ENCODE data around the gene PARVB.

PARVB gene

GRCh38 chr22:44196731-44197131, 172.6 kb downstream of the PARVB start:
- peaks cover 19% of the 10 kb centered on the region for H3K36me3 Mint-ChIP-seq (ENCODE audit: insufficient read depth)

DNA sequence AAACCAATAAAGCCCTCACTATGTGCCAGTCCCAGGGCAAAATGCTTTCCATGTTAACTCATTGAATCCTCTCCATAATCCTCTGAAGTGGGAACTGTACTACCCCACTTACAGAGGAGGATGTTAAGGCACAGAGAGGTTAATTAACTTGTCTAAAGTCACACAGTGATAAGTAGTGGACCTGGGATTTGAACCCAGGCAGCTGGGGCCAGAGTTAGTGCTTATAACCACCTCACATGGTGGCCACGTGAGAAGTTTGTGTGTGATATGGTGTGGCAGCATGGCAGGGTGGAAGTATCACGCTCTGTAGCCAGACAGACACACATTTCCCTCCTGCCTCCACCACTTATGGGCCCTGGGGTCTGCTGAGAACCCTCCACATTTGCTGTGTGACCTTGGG, 173.2 kb downstream of the PARVB start:
- DNase-seq (no peak), ATAC-seq (replicated peaks) (no peak)
- peaks cover 23% of the 10 kb centered on the region for H3K36me3 Mint-ChIP-seq (ENCODE audit: insufficient read depth)
- H3K4me1 Mint-ChIP-seq (ENCODE audit: low read depth in 2 of 2), result peaks cover 39 to 44% of the 10 kb centered on the region in 2 donors
- H3K27ac Mint-ChIP-seq, result no peak overlapping the region
- H3K4me3 Mint-ChIP-seq, result no peak overlapping the region
- H3K27me3 Mint-ChIP-seq, result no peaks in the 10 kb centered on the region
- no peaks in the 10 kb centered on the region for H3K9me3 Mint-ChIP-seq

More at GRCh38 chr22:44196731-44197131, 172.6 kb downstream of the PARVB start:
- Mint-ChIP-seq H3K9me3 (no peaks in the 10 kb centered on the region), H3K4me1 (ENCODE audit: low read depth in 2 of 2) (peaks cover 39 to 44% of the 10 kb centered on the region in 2 donors), H3K4me3 (no peak overlapping the region), H3K27ac (no peak overlapping the region), H3K27me3 (no peaks in the 10 kb centered on the region)
- DNase-seq (no peak), ATAC-seq (replicated peaks) (no peak)

DNA sequence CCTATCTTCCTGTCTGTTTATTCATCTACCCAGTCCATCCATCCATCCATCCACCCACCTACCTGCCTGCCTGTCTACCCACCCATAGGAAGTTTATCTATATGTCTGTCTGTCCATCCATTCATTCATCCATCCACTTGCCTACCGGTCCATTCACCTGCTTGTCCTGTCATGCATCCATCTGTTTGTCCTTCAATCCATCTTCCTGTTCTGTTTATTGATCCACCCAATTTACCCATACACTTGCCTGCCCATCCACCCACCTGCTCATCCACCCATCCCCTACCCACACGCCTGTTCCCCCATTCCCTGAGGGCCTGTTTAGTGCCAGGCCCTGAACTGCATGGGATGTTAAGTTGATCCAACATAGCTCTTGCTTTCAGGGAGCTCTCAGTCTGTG, 175.1 kb downstream of the PARVB start:
- DNase-seq (no peak), ATAC-seq (replicated peaks) (no peak)
- no peaks in the 10 kb centered on the region for H3K27me3 Mint-ChIP-seq
- H3K4me1 Mint-ChIP-seq (ENCODE audit: low read depth in 2 of 2), result peaks cover 26 to 33% of the 10 kb centered on the region in 2 donors
- H3K36me3 Mint-ChIP-seq (ENCODE audit: insufficient read depth), result peaks cover 32% of the 10 kb centered on the region
- H3K27ac Mint-ChIP-seq, result peak overlapping the region; percentile 82
- no peaks in the 10 kb centered on the region for H3K9me3 Mint-ChIP-seq
- no peak overlapping the region for H3K4me3 Mint-ChIP-seq

DNA sequence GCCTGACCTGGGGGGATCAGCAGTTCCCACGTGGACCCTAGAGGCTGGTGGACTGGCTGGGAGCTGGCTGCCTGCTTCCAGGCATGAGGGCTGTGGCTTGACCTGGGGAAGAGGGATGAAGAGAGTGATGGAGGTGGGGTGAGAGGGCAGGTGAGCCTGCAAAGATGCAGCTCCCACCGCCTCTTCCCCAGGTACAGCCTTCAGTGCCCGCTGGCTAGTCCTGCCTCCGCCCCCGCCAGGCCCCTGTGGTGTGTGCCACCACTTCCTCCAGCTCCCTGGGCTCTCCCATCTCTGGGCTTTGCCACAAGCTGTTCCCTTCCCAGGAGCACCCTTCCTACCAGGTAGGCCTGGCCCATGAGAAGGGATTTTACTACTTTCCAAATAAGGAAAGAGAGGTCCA, 175.8 kb downstream of the PARVB start:
- no peak for DNase-seq
- Mint-ChIP-seq H3K9me3 (no peaks in the 10 kb centered on the region), H3K36me3 (ENCODE audit: insufficient read depth) (peaks cover 34% of the 10 kb centered on the region), H3K27me3 (no peaks in the 10 kb centered on the region), H3K4me1 (ENCODE audit: low read depth in 2 of 2) (peaks cover 19 to 26% of the 10 kb centered on the region in 2 donors), H3K4me3 (no peak overlapping the region), H3K27ac (peak overlapping the region; percentile 82 to 91)
- no peak for ATAC-seq (replicated peaks)

GRCh38 chr22:44200451-44200850, 176.3 kb downstream of the PARVB start:
- ATAC-seq (replicated peaks), result no peak
- H3K27me3 Mint-ChIP-seq, result no peaks in the 10 kb centered on the region
- no peaks in the 10 kb centered on the region for H3K9me3 Mint-ChIP-seq
- no peak for DNase-seq
- peaks cover 32% of the 10 kb centered on the region for H3K36me3 Mint-ChIP-seq (ENCODE audit: insufficient read depth)
- no peak overlapping the region for H3K4me3 Mint-ChIP-seq
- H3K4me1 Mint-ChIP-seq (ENCODE audit: low read depth in 2 of 2), result peaks cover 20 to 22% of the 10 kb centered on the region in 2 donors
- peak overlapping the region; percentile 82 to 91 for H3K27ac Mint-ChIP-seq

DNA sequence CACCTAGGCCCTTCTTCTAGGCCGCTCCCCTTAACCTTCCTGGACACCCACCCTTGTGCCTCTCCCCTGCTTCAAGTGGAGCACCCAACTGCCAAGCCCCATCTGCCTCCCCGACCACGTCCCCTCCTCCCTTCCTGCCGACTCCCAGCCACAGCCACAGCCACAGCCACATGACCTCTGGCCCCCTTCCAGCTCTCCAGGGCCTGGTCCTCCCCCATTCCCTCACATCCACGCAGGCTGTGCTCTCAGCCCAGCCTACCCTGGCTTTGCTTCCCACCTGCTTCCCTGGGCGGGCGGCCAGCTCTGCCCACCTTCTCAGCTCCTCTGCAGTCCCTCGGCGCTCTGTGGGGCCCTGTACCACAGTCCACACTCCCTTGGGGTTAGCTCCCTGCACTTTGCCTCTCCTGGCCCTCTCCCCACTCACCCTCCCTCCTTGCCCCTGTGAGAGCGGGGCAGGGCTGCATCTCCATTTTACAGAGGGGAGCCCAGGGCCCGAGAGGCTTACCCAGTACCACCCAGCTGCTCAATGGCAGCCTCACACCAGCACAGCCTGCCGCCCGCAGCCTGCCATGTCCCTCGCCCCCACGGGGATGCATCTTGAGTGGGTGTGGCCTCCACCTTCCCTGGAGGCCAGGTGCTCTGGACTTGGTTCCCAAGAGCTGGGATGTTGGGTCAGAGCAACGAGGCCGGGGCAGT, 176.9 kb downstream of the PARVB start:
- no peaks in the 10 kb centered on the region for H3K27me3 Mint-ChIP-seq
- H3K4me1 Mint-ChIP-seq (ENCODE audit: low read depth in 2 of 2), result peaks cover 21 to 22% of the 10 kb centered on the region in 2 donors
- H3K27ac Mint-ChIP-seq, result peak overlapping the region; percentile 82 to 91
- H3K36me3 Mint-ChIP-seq (ENCODE audit: insufficient read depth), result peaks cover 26% of the 10 kb centered on the region
- DNase-seq, result no peak
- no peak for ATAC-seq (replicated peaks)
- no peaks in the 10 kb centered on the region for H3K9me3 Mint-ChIP-seq
- peak overlapping the region in 1 of 2 donors; percentile 34 for H3K4me3 Mint-ChIP-seq

GRCh38 chr22:44201665-44202064, 177.6 kb downstream of the PARVB start:
- peaks cover 22% of the 10 kb centered on the region for H3K36me3 Mint-ChIP-seq (ENCODE audit: insufficient read depth)
- no peak overlapping the region for H3K4me3 Mint-ChIP-seq
- no peaks in the 10 kb centered on the region for H3K27me3 Mint-ChIP-seq
- no peak for ATAC-seq (replicated peaks)
- H3K4me1 Mint-ChIP-seq (ENCODE audit: low read depth in 2 of 2), result peaks cover 21 to 22% of the 10 kb centered on the region in 2 donors
- no peak for DNase-seq
- H3K27ac Mint-ChIP-seq, result peak overlapping the region; percentile 44 to 82
- no peaks in the 10 kb centered on the region for H3K9me3 Mint-ChIP-seq

DNA sequence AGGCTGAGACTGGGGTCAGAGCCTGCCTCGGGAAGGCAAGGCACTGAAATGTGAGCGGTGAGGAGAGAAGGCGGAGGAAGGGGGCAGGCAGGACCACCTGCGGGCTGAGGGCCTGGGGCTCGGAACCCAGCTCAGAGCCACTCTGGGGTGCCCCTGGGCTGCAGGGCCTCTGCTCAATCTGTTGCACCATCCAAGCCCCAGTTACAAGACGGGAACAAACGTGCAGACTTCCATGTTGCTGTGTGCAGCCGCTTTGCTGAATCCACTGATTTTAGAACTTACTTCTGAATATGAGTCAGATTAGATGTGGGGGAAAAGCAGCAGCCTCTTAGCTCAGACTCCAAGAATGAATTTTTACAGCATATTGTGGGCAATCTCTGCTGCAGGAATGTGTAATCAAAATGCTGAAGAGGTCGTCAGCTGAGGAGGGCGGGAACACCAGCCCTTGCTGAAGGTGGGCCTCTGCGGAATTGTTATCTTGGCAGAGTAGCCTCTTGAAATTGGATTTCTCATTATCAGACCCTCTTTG, 178.2 kb downstream of the PARVB start:
- H3K36me3 Mint-ChIP-seq (ENCODE audit: insufficient read depth), result peaks cover 22% of the 10 kb centered on the region
- H3K9me3 Mint-ChIP-seq, result no peaks in the 10 kb centered on the region

DNA sequence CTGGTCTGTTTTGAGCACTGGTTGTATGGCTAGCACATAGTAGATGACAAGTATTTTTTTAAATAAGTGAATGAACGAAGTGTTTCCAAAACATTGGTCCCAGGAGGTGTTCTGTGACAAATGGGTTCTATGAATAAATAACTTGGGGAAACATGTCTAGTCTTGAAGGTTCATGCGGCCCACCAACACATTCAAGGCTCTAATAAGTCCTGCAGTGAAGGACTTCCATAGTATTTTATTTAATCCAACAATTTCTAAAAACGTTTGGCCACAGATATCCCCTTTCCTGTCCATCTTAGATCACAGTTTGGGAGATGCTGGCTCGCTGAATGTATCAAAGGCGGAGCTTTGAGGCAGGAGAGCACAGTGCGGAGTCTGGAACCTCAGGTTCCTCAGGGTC, 179.1 kb downstream of the PARVB start:
- Mint-ChIP-seq H3K4me1 (ENCODE audit: low read depth in 2 of 2) (peaks cover 26 to 29% of the 10 kb centered on the region in 2 donors), H3K36me3 (ENCODE audit: insufficient read depth) (peaks cover 23% of the 10 kb centered on the region), H3K27me3 (no peaks in the 10 kb centered on the region), H3K27ac (peak overlapping the region in 1 of 2 donors; percentile 53), H3K9me3 (no peaks in the 10 kb centered on the region), H3K4me3 (no peak overlapping the region)
- ATAC-seq (replicated peaks), result no peak
- no peak for DNase-seq

More for the DNA sequence above, 178.2 kb downstream of the PARVB start:
- no peak for DNase-seq
- peak overlapping the region in 1 of 2 donors; percentile 44 for H3K27ac Mint-ChIP-seq
- no peak overlapping the region for H3K4me3 Mint-ChIP-seq
- H3K27me3 Mint-ChIP-seq, result no peaks in the 10 kb centered on the region
- peaks cover 21 to 22% of the 10 kb centered on the region in 2 donors for H3K4me1 Mint-ChIP-seq (ENCODE audit: low read depth in 2 of 2)
- no peak for ATAC-seq (replicated peaks)

GRCh38 chr22:44204739-44205515, 180.8 kb downstream of the PARVB start:
- no peak for DNase-seq
- H3K27ac Mint-ChIP-seq, result peak overlapping the region in 1 of 2 donors; percentile 68
- peaks cover 17 to 28% of the 10 kb centered on the region in 2 donors for H3K4me1 Mint-ChIP-seq (ENCODE audit: low read depth in 2 of 2)
- H3K9me3 Mint-ChIP-seq, result peaks cover 1 to 7% of the 10 kb centered on the region in 2 donors
- H3K27me3 Mint-ChIP-seq, result no peaks in the 10 kb centered on the region
- no peak for ATAC-seq (replicated peaks)
- H3K4me3 Mint-ChIP-seq, result no peak overlapping the region
- H3K36me3 Mint-ChIP-seq (ENCODE audit: insufficient read depth), result peaks cover 19% of the 10 kb centered on the region

DNA sequence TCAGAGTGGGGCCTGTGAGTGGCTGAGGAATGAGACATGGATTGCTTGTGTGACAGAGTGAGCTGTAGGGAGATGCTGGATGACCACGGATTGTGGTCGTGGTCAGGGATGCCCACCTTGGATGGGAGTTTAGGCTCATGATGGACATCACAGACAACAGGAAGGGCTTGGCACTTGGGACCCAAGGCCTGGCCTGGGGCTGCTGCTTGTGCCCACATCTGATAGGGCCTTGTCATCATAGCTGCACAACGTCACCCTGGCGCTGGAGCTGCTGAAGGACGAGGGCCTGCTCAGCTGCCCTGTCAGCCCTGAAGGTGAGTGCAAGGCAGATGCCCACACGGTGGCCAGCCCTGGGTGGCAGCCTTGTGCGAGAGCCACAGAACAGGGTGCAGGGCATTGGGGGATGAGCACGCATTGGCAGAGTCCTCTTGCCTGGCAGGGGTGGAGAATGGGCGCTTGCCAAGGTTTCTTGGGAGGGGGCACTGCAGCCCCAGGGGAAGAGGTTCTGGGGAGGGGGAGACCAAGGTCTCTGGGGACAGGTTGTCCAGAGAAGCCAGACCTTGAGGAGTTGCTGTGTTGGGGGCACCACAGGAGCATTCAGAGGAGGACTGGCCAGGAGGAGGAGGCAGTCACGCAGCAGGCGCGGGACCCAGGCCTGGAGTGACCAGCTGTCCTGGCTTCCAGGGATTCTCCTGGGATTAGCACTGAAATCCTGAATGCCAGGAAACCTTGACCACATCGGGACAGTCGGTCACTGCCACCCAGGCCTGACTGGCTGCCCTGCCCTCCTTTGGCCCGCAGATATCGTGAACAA, 181.6 kb downstream of the PARVB start:
- H3K36me3 Mint-ChIP-seq (ENCODE audit: insufficient read depth), result peaks cover 19% of the 10 kb centered on the region
- peaks cover 14 to 24% of the 10 kb centered on the region in 2 donors for H3K4me1 Mint-ChIP-seq (ENCODE audit: low read depth in 2 of 2)

DNA sequence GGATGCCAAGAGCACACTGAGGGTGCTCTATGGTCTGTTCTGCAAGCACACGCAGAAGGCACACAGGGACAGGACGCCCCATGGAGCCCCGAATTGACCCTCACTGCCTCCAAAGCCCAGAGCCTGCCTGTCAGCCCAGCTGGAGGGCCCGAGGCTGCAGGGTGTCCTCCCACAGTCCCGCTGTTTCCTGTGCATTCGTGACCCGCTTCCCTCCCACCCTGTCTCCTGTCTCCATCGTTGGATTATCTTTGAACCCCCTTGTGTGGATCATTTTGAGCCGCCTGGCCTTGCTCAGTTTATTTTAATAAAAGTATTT, 182.2 kb downstream of the PARVB start:
- Mint-ChIP-seq H3K27ac (peak overlapping the region in 1 of 2 donors; percentile 20), H3K36me3 (ENCODE audit: insufficient read depth) (peaks cover 19% of the 10 kb centered on the region)

More for the DNA sequence above, 181.6 kb downstream of the PARVB start:
- Mint-ChIP-seq H3K27me3 (no peaks in the 10 kb centered on the region), H3K9me3 (peaks cover 1 to 8% of the 10 kb centered on the region in 2 donors), H3K4me3 (no peak overlapping the region), H3K27ac (peak overlapping the region in 1 of 2 donors; percentile 68)
- ATAC-seq (replicated peaks) (no peak), DNase-seq (no peak)

DNA sequence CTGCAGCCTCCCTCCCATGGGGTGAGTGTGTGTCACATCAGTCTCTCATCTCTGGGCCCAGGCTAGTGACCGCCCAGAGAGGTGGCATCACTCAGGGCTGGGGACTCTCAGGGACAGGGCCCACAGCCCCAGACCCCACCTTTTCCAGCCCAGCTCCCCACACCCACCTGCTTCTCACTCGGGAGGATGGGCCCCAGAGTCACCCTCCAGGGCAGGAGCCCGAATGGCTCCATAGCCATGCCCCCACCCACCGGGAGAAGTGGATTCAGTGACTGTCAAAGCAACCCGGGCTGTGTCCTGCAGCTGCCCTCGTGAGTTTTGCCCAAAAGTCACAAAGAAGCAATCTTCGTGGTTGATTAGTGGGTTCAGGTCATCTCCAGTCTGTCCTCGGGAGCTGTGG, 182.6 kb downstream of the PARVB start:
- H3K27ac Mint-ChIP-seq, result peak overlapping the region; percentile 20 to 93
- peaks cover 12 to 20% of the 10 kb centered on the region in 2 donors for H3K4me1 Mint-ChIP-seq (ENCODE audit: low read depth in 2 of 2)
- peaks cover 1 to 8% of the 10 kb centered on the region in 2 donors for H3K9me3 Mint-ChIP-seq
- H3K36me3 Mint-ChIP-seq (ENCODE audit: insufficient read depth), result peaks cover 19% of the 10 kb centered on the region
- ATAC-seq (replicated peaks) (no peak), DNase-seq (no peak)
- no peaks in the 10 kb centered on the region for H3K27me3 Mint-ChIP-seq
- H3K4me3 Mint-ChIP-seq, result no peak overlapping the region

More for the DNA sequence above, 182.2 kb downstream of the PARVB start:
- no peak for DNase-seq
- H3K4me1 Mint-ChIP-seq (ENCODE audit: low read depth in 2 of 2), result peaks cover 12 to 20% of the 10 kb centered on the region in 2 donors
- ATAC-seq (replicated peaks), result no peak
- H3K27me3 Mint-ChIP-seq, result no peaks in the 10 kb centered on the region
- H3K4me3 Mint-ChIP-seq, result no peak overlapping the region
- H3K9me3 Mint-ChIP-seq, result peaks cover 1 to 8% of the 10 kb centered on the region in 2 donors

Measured in effector memory CD8-positive, alpha-beta T cell (primary cell).